PC-9 (cell line): Measurements from ENCODE around the gene ABCA12. TPM values are rescaled to one million over a fixed set of nuclear protein-coding genes. Genes with fewer than 3 reads are reported as not detected.

Source experiments
- BruUV-seq: library from RNA; stranded (reverse); fragments of 400-500 nt; replicated peaks from 2 replicates; lab custom pipeline; 2021; lab: Mats Ljungman, UMichigan
- CTCF ChIA-PET: fragments of 300-600 bp; sonication (Branson Sonifier 250); formaldehyde crosslinking; loops from one replicate; lab custom pipeline; 2022; ENCODE audit warnings: antibody characterized with exemption; lab: Charles Lee
- POLR2A ChIA-PET: fragments of 300-600 bp; sonication (Branson Sonifier 250); formaldehyde crosslinking; loops from one replicate; lab custom pipeline; 2022; ENCODE audit warnings: antibody characterized with exemption; ENCODE audit not compliant: unreplicated experiment; lab: Charles Lee
- DNase-seq, 2 experiments: peaks; one replicate each; pipeline versions ENCODE4 v3.0.0 to v3.0.0-alpha.2; 2015 to 2022; ENCODE audit warnings: mixed read lengths in 1 of 2
- H2AFZ ChIP-seq: fragments of 200-600 bp; sonication (generic); 2 replicates; pipeline ENCODE4 v1.8.1; 2017; ENCODE audit warnings: antibody characterized with exemption
- H3F3A ChIP-seq: fragments of 200-600 bp; sonication (generic); 2 replicates; pipeline ENCODE4 v1.8.1; 2017; ENCODE audit warnings: antibody characterized with exemption, mild to moderate bottlenecking, low read depth; ENCODE audit not compliant: insufficient read depth
- H3K27ac ChIP-seq: fragments of 200-600 bp; sonication (generic); 2 replicates; pipeline ENCODE4 v1.6.1; 2016; ENCODE audit warnings: mixed run types
- H3K27me3 ChIP-seq: fragments of 200-600 bp; sonication (generic); 2 replicates; pipeline ENCODE4 v1.6.1; 2016; ENCODE audit warnings: low read depth, mixed run types; ENCODE audit not compliant: insufficient read depth
- H3K36me3 ChIP-seq: fragments of 200-600 bp; sonication (generic); 2 replicates; pipeline ENCODE4 v1.6.1; 2016; ENCODE audit warnings: low read depth, mixed run types
- H3K4me1 ChIP-seq: fragments of 200-600 bp; sonication (generic); replicated peaks from 2 replicates; pipeline ENCODE4 v1.6.1; 2016; ENCODE audit warnings: mixed run types; ENCODE audit not compliant: insufficient read depth
- H3K4me2 ChIP-seq: fragments of 200-600 bp; sonication (generic); 2 replicates; pipeline ENCODE4 v1.6.1; 2017; ENCODE audit warnings: mixed run types
- H3K4me3 ChIP-seq: fragments of 200-600 bp; sonication (generic); 2 replicates; pipeline ENCODE4 v1.6.1; 2016; ENCODE audit warnings: mixed run types
- H3K79me2 ChIP-seq: fragments of 200-600 bp; sonication (generic); 2 replicates; pipeline ENCODE4 v1.6.1; 2017; ENCODE audit warnings: low read depth, mixed run types
- H3K9me2 ChIP-seq: fragments of 200-600 bp; sonication (generic); 2 replicates; pipeline ENCODE4 v1.8.1; 2017; ENCODE audit warnings: mild to moderate bottlenecking; ENCODE audit not compliant: insufficient read depth
- H3K9me3 ChIP-seq: fragments of 200-600 bp; sonication (generic); 2 replicates; pipeline ENCODE4 v1.8.1; 2016; ENCODE audit warnings: low read depth; ENCODE audit not compliant: insufficient read depth
- H4K20me1 ChIP-seq: fragments of 200-600 bp; sonication (generic); 2 replicates; pipeline ENCODE4 v1.8.1; 2017; ENCODE audit not compliant: insufficient read depth
- EZH2 ChIP-seq: fragments of 200-600 bp; sonication (generic); IDR thresholded peaks from 2 replicates; pipeline ENCODE4 v1.8.0; 2017; ENCODE audit warnings: antibody characterized with exemption, low read depth
- intact Hi-C: fragments of 100-400 bp; cut with micrococcal nuclease; formaldehyde crosslinking; loops from one replicate; pipeline ENCODE4 v1.10.0; 2022; ENCODE audit not compliant: unreplicated experiment
- total RNA-seq: library from RNA; stranded (reverse); gene quantifications from 2 replicates; pipeline ENCODE4 v1.2.3, GENCODE V29; 2021
- TF ChIP-seq, protein P1 (sequence below): fragments of 200-600 bp; sonication (generic); conservative IDR thresholded peaks from 2 replicates; pipeline ENCODE4 v1.6.1; 2017; ENCODE audit warnings: mixed run types, antibody characterized with exemption, mild to moderate bottlenecking, moderate library complexity

The ABCA12 gene
- total RNA-seq, 1 experiment from 2014 or later, result 2.0 TPM

DNA sequence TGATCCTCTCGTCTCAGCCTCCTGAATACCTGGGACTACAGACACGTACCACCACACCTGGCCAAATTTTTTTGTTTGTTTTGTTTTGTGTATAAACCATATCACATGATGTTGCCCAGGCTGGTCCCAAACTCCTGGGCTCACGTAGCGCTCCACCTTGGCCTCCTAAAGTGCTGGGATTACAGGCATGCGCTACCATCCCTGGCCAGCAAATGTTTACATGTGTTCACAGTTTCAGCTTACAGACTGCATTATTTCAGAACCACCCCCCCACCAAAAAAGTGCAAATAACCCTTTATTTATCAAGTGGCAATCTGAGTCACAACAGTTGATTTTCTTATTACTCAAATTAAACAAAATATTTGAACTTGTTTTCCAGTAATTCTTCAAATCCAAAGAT, 54.3 kb downstream of the ABCA12 start:
- no peaks in the 10 kb centered on the region for H3K36me3 ChIP-seq
- H3K4me2 ChIP-seq, result no peak overlapping the region
- BruUV-seq, result no TSS peak
- no peaks in the 10 kb centered on the region for H4K20me1 ChIP-seq
- intact Hi-C loops, result no loop called here
- no peak for TF ChIP-seq EZH2
- TF ChIP-seq, protein P1, sequence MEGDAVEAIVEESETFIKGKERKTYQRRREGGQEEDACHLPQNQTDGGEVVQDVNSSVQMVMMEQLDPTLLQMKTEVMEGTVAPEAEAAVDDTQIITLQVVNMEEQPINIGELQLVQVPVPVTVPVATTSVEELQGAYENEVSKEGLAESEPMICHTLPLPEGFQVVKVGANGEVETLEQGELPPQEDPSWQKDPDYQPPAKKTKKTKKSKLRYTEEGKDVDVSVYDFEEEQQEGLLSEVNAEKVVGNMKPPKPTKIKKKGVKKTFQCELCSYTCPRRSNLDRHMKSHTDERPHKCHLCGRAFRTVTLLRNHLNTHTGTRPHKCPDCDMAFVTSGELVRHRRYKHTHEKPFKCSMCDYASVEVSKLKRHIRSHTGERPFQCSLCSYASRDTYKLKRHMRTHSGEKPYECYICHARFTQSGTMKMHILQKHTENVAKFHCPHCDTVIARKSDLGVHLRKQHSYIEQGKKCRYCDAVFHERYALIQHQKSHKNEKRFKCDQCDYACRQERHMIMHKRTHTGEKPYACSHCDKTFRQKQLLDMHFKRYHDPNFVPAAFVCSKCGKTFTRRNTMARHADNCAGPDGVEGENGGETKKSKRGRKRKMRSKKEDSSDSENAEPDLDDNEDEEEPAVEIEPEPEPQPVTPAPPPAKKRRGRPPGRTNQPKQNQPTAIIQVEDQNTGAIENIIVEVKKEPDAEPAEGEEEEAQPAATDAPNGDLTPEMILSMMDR, result no peak
- no peaks in the 10 kb centered on the region for H3F3A ChIP-seq
- H3K4me1 ChIP-seq, result no peaks in the 10 kb centered on the region
- H3K79me2 ChIP-seq, result no peaks in the 10 kb centered on the region
- no peaks in the 10 kb centered on the region for H3K9me2 ChIP-seq
- POLR2A ChIA-PET, result no interaction called here
- CTCF ChIA-PET, result no interaction called here
- H3K27me3 ChIP-seq, result no peaks in the 10 kb centered on the region
- no peak for DNase-seq
- no peaks in the 10 kb centered on the region for H3K9me3 ChIP-seq
- no peak overlapping the region for H2AFZ ChIP-seq
- H3K4me3 ChIP-seq, result no peak overlapping the region
- H3K27ac ChIP-seq, result no peak overlapping the region

DNA sequence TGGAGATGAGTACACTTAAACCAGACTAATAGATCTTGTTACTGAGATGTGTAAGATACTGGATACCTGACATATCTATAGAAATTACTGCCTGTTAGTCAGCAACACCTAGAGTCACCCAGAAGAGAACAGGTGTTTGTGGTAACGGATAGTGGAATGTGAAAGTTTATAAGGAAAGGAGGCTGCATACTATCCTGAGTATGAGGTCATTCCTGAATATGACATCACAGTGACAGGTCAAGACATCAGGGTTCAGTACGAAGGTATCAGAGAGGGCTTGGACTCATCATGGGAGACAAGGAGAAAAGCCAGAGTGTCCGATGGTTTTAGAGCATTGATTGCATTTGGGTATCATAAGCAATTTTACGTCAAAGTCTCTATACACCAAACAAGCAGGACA, 55.3 kb downstream of the ABCA12 start:
- no peaks in the 10 kb centered on the region for H3K27me3 ChIP-seq
- no peak overlapping the region for H3K4me3 ChIP-seq
- H3K9me3 ChIP-seq, result no peaks in the 10 kb centered on the region
- no peaks in the 10 kb centered on the region for H3K36me3 ChIP-seq
- no peak for TF ChIP-seq EZH2
- TF ChIP-seq, protein P1, result no peak
- ChIA-PET CTCF (no interaction called here), POLR2A (interaction anchor here (0.6 kb wide), 1 partner anchor 906 kb away, joined by 4 read pairs; no protein-coding TSS in a partner anchor)
- no peaks in the 10 kb centered on the region for H3K79me2 ChIP-seq
- no peaks in the 10 kb centered on the region for H3K9me2 ChIP-seq
- H2AFZ ChIP-seq, result no peak overlapping the region
- no TSS peak for BruUV-seq
- H4K20me1 ChIP-seq, result no peaks in the 10 kb centered on the region
- intact Hi-C loops, result no loop called here
- H3K4me2 ChIP-seq, result no peak overlapping the region
- no peaks in the 10 kb centered on the region for H3K4me1 ChIP-seq
- H3F3A ChIP-seq, result no peaks in the 10 kb centered on the region
- H3K27ac ChIP-seq, result no peak overlapping the region
- DNase-seq, result no peak

DNA sequence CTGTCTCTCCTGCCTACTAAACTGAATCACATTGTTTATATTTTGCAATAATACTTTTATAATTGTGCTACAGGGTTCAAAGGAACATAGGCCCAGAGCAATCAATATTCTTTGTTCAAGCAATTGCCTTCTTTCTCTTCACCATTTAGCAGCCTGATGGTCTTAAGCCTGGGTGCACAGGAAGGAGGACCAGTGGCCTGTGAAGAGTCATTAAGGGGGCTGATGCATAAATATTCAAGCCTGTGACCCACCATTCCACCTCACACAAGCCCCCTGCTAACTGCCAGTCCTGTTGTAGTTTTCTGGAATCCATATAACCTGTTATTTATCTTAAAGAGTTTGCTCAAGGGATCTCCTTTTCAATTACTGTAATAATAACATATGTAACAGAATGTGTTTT, 56.0 kb downstream of the ABCA12 start:
- DNase-seq, result no peak
- Histone ChIP-seq H3K36me3 (no peaks in the 10 kb centered on the region), H3K27ac (no peak overlapping the region), H3K27me3 (no peaks in the 10 kb centered on the region), H3K4me2 (no peak overlapping the region), H3F3A (no peaks in the 10 kb centered on the region), H3K4me1 (no peaks in the 10 kb centered on the region), H3K9me2 (no peaks in the 10 kb centered on the region), H3K4me3 (no peak overlapping the region), H2AFZ (no peak overlapping the region), H4K20me1 (no peaks in the 10 kb centered on the region), H3K9me3 (no peaks in the 10 kb centered on the region), H3K79me2 (no peaks in the 10 kb centered on the region)
- ChIA-PET POLR2A (no interaction called here), CTCF (no interaction called here)
- intact Hi-C loops, result no loop called here
- no TSS peak for BruUV-seq
- no peak for TF ChIP-seq EZH2
- TF ChIP-seq, protein P1, result no peak
